ENCODE measurements around the gene ORMDL3. TPM values are rescaled to one million over a fixed set of nuclear protein-coding genes. Genes with fewer than 3 reads are reported as not detected.

ORMDL3 gene
- total and polyA plus RNA-seq, 10 of the 15 experiments (the other 5 are each of a cell fraction or from before 2014, with no cell fraction given) = 8.8 to 98.1 (median 49.9) TPM

DNA sequence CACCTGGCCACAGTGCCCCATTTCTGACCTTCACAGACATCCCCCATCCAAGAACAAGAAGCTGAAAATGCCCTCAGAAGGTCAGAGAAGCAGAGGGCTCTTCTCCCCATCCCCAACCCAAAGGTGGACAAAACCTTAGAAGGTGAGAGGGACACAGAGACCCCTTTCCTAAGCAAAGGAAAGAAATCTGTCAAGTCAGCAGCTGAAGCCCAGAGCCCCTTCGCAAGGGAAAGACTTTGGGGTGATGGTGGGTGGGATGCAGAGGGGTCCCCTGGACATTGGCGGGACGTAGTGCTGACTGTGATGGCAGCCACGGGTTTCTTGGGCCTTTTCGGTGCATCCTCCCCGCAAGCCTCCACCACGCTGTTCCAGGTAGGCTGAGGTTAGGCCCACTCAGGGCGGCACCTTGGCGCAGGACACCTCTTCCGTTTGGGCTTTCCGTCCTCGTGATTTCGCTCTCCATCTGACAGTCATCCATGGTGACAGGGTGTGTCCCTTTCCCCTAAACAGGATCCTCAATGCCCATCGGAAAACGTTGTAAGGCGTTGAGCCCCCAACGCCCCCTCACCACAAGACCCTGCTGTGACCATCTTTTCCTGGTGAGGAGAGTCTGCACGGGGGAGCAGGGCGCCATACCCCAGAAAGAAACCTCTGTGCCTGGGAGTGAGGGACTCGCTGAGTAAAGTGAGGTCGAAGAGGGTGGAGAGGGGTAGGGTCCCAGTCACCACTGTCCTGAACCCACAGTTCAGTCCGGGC is 24.7 kb upstream of the ORMDL3 start:
- Histone ChIP-seq H3K4me3 (peak overlapping the region; percentile 41; the same call in 1 of the 2 replicates), H3K9me3 (replicated peaks; ENCODE audit: control insufficient read depth, insufficient read depth, low read length) (no peaks in the 10 kb centered on the region), H3K4me1 (ENCODE audit: control insufficient read depth, insufficient read depth, low read length) (peaks cover 3% of the 10 kb centered on the region; the same call in 1 of the 2 replicates), H3K27ac (ENCODE audit: control insufficient read depth, insufficient read depth) (no peak overlapping the region), H3K4me2 (ENCODE audit: control insufficient read depth, insufficient read depth) (peak overlapping the region; percentile 73), H3K36me3 (ENCODE audit: control insufficient read depth in 2 of 2, insufficient read depth in 2 of 2, low read length in 1 of 2) (no peaks in the 10 kb centered on the region), H3K27me3 (replicated peaks in 1 of 2; ENCODE audit: control insufficient read depth in 2 of 2, insufficient read depth in 2 of 2, low read length in 1 of 2) (no peaks in the 10 kb centered on the region), H3K79me2 (ENCODE audit: control insufficient read depth, insufficient read depth, low read length) (no peaks in the 10 kb centered on the region), H4K20me1 (ENCODE audit: control insufficient read depth, insufficient read depth) (no peaks in the 10 kb centered on the region), H2AFZ (ENCODE audit: control insufficient read depth, low read depth, low read length) (peak overlapping the region; percentile 76), H3K9ac (ENCODE audit: control insufficient read depth, insufficient read depth, low read length) (no peak overlapping the region)
- intact Hi-C loops (cut with micrococcal nuclease; ENCODE audit: unreplicated experiment) (no loop called here), in situ Hi-C loops (cut with MboI) (no loop called here)
- 57% methylated on average over 22 of the region's 22 CpGs for WGBS (ENCODE audit: insufficient coverage, insufficient replicate concordance, low lambda C conversion rate, missing lambda C conversion rate)
- FAIRE-seq = no peak
- no peak for TF ChIP-seq MEF2A (IDR thresholded peaks at IDR 0.05; ENCODE audit: insufficient read depth, low read depth, low read length)
- TF ChIP-seq GATAD2B (conservative IDR thresholded peaks at IDR 0.05; ENCODE audit: low read depth) = 0 out of 2 replicates have a peak, but pooled peaks have one; percentile 22
- TF ChIP-seq SMARCA5 (IDR thresholded peaks at IDR 0.05) = no peak
- TF ChIP-seq, protein P1, sequence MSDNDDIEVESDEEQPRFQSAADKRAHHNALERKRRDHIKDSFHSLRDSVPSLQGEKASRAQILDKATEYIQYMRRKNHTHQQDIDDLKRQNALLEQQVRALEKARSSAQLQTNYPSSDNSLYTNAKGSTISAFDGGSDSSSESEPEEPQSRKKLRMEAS (IDR thresholded peaks at IDR 0.05; ENCODE audit: low read depth, low read length) = no peak
- ChIA-PET CTCF (no interaction called here), RAD21 (ENCODE audit: unreplicated experiment) (interaction anchor here (0.6 to 1.5 kb wide), 2 partner anchors 14 to 28 kb away, joined by 3 read pairs; partner anchors contain the start of gene PSMD3), POLR2A (interaction anchor here (0.6 to 1.2 kb wide), 2 partner anchors 12 to 717 kb away, joined by 3 to 4 read pairs; no protein-coding TSS in a partner anchor), SMC1A (ENCODE audit: uncharacterized antibody, unreplicated experiment) (no interaction called here)
- no peak for DNase-seq (ENCODE audit: low read depth, low spot score)
- BruUV-seq (replicated peaks) = no TSS peak
- no peak for ATAC-seq

DNA sequence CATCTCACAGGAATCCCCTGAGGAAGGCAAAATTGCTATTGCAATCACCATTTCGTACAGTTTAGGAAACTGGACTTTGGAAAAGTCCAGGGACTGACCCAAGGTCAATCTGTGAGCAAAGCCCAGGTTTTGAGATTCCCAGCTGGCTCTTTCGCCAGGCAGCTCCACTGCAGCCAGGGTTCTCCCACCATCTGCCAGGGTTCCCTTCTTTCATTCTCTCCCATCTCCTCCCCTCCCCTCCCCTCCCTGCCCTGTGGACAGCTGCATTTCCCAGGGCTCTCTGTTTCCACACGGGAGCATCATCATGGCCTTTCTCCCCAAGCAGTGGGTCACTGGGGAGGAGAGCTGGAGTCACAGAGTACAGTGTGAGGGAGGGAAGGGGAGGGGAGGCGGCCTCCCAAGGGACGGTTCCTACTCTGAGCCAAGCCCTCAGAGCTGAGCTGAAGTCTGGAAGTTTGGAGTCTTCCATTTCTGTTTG is 23.5 kb upstream of the ORMDL3 start:
- ChIA-PET CTCF (interaction anchor here (0.5 to 2.9 kb wide), 3 partner anchors 12 to 327 kb away, joined by 3 to 18 read pairs (median 4); no protein-coding TSS in a partner anchor), POLR2A (interaction anchor here (0.6 to 1.3 kb wide), 3 partner anchors 10 to 78 kb away, joined by 3 to 4 read pairs (median 3); no protein-coding TSS in a partner anchor)

More for the DNA sequence above, 23.5 kb upstream of the ORMDL3 start:
- Histone ChIP-seq H2AFZ (ENCODE audit: control insufficient read depth, low read depth, low read length) (no peak overlapping the region), H3K4me1 (ENCODE audit: control insufficient read depth, insufficient read depth, low read length) (peaks cover 3% of the 10 kb centered on the region; the same call in 1 of the 2 replicates), H3K9ac (ENCODE audit: control insufficient read depth, insufficient read depth, low read length) (no peak overlapping the region), H3K27ac (ENCODE audit: control insufficient read depth, insufficient read depth) (no peak overlapping the region), H4K20me1 (ENCODE audit: control insufficient read depth, insufficient read depth) (no peaks in the 10 kb centered on the region), H3K36me3 (ENCODE audit: control insufficient read depth in 2 of 2, insufficient read depth in 2 of 2, low read length in 1 of 2) (no peaks in the 10 kb centered on the region), H3K9me3 (replicated peaks; ENCODE audit: control insufficient read depth, insufficient read depth, low read length) (no peaks in the 10 kb centered on the region), H3K4me2 (ENCODE audit: control insufficient read depth, insufficient read depth) (no peak overlapping the region), H3K27me3 (replicated peaks in 1 of 2; ENCODE audit: control insufficient read depth in 2 of 2, insufficient read depth in 2 of 2, low read length in 1 of 2) (no peaks in the 10 kb centered on the region), H3K4me3 (no peak overlapping the region), H3K79me2 (ENCODE audit: control insufficient read depth, insufficient read depth, low read length) (no peaks in the 10 kb centered on the region)
- RAD21 ChIA-PET (ENCODE audit: unreplicated experiment) = interaction anchor here (1.5 kb wide), 1 partner anchor 29 kb away, joined by 3 read pairs; the partner anchor contains the start of gene PSMD3
- SMC1A ChIA-PET (ENCODE audit: uncharacterized antibody, unreplicated experiment) = interaction anchor here (1.9 kb wide), 1 partner anchor 11 kb away, joined by 6 read pairs; no protein-coding TSS in a partner anchor
- BruUV-seq (replicated peaks) = no TSS peak
- in situ Hi-C loops (cut with MboI) (no loop called here), intact Hi-C loops (cut with micrococcal nuclease; ENCODE audit: unreplicated experiment) (no loop called here)
- ATAC-seq (no peak), DNase-seq (ENCODE audit: low read depth, low spot score) (no peak), FAIRE-seq (no peak)
- TF ChIP-seq POU2F2 (IDR thresholded peaks at IDR 0.05; ENCODE audit: borderline replicate concordance, low read depth, low read length) (no peak), MTA3 (IDR thresholded peaks at IDR 0.05; ENCODE audit: borderline replicate concordance, low read length) (no peak), SREBF2 (IDR thresholded peaks at IDR 0.05; ENCODE audit: low read length) (no peak), NBN (IDR thresholded peaks at IDR 0.05) (no peak)
- TF ChIP-seq, protein P2, sequence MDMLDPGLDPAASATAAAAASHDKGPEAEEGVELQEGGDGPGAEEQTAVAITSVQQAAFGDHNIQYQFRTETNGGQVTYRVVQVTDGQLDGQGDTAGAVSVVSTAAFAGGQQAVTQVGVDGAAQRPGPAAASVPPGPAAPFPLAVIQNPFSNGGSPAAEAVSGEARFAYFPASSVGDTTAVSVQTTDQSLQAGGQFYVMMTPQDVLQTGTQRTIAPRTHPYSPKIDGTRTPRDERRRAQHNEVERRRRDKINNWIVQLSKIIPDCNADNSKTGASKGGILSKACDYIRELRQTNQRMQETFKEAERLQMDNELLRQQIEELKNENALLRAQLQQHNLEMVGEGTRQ (IDR thresholded peaks at IDR 0.05; ENCODE audit: borderline replicate concordance, low read depth, low read length) = no peak
- 72% methylated on average over 4 of the region's 5 CpGs for WGBS (ENCODE audit: insufficient coverage, insufficient replicate concordance, low lambda C conversion rate, missing lambda C conversion rate)

Measured in GM12878 (cell line).